ENCODE results near the gene DENND2D. TPM values are rescaled to one million over a fixed set of nuclear protein-coding genes. Genes with fewer than 3 reads are reported as not detected.

DENND2D gene
- total and polyA plus RNA-seq, 9 of the 15 experiments (the other 6 are each of a cell fraction or from before 2014, with no cell fraction given), result 0.08 to 0.44 (median 0.13) TPM; not detected in 6

GRCh38 chr1:111161843-111162487 is 38.5 kb downstream of the DENND2D start (continued):
- TF ChIP-seq ZNF395 (CRISPR knock-in tag; IDR thresholded peaks at IDR 0.05) (peak; percentile 81; the same call in 1 of the 2 replicates), GMEB1 (CRISPR knock-in tag; IDR thresholded peaks at IDR 0.05) (0 out of 2 replicates have a peak, but pooled peaks have one; percentile 40), DPF2 (IDR thresholded peaks at IDR 0.05) (peak; percentile 98), ZNF766 (CRISPR knock-in tag; conservative IDR thresholded peaks at IDR 0.05) (peak; percentile 96), CBFA2T3 (IDR thresholded peaks at IDR 0.05) (peak; percentile 98), DMBX1 (CRISPR knock-in tag; IDR thresholded peaks at IDR 0.05; ENCODE audit: borderline replicate concordance) (peak; percentile 92), ERF (CRISPR knock-in tag; IDR thresholded peaks at IDR 0.05) (peak; percentile 80; the same call in 1 of the 2 replicates), NCOA4 (IDR thresholded peaks at IDR 0.05; ENCODE audit: partially characterized antibody) (peak; percentile 87), DACH1 (IDR thresholded peaks at IDR 0.05; ENCODE audit: partially characterized antibody) (peak; percentile 62), CUX1 (CRISPR knock-in tag; IDR thresholded peaks at IDR 0.05) (0 out of 2 replicates have a peak, but pooled peaks have one; percentile 57), PPARD (CRISPR knock-in tag; IDR thresholded peaks at IDR 0.05) (no peak), ZNF239 (CRISPR knock-in tag; IDR thresholded peaks at IDR 0.05) (peak; percentile 80), HDAC2 (IDR thresholded peaks at IDR 0.05) (peak; percentile 100), NR2C1 (IDR thresholded peaks at IDR 0.05) (no peak), NR2C1 (tag; IDR thresholded peaks at IDR 0.05) (peak; percentile 78), TFAP4 (CRISPR knock-in tag; IDR thresholded peaks at IDR 0.05; ENCODE audit: borderline replicate concordance) (peak; percentile 29; the same call in 1 of the 2 replicates), CCNT2 (IDR thresholded peaks at IDR 0.05; ENCODE audit: borderline replicate concordance, extremely low read depth, insufficient read length, low read depth, low read length) (peak; percentile 97), ZNF282 (CRISPR knock-in tag; IDR thresholded peaks at IDR 0.05) (no peak), TEAD4 (IDR thresholded peaks at IDR 0.05; ENCODE audit: low read length) (peak; percentile 98), TEAD4 (CRISPR knock-in tag; IDR thresholded peaks at IDR 0.05; ENCODE audit: borderline replicate concordance) (no peak)

All from K562 (cell line).